HTR-8/SVneo (cell line): ENCODE measurements around the gene LIN28A.

Experiments used
- DNase-seq: peaks from one replicate; pipeline ENCODE4 v3.0.0; 2011; ENCODE audit warnings: low spot score, mixed read lengths; ENCODE audit not compliant: insufficient read length
- FAIRE-seq: peaks from 2 replicates; lab custom pipeline; 2011; peaks lifted over from hg19 to GRCh38; lab: Jason Lieb, UNC

The LIN28A gene

DNA sequence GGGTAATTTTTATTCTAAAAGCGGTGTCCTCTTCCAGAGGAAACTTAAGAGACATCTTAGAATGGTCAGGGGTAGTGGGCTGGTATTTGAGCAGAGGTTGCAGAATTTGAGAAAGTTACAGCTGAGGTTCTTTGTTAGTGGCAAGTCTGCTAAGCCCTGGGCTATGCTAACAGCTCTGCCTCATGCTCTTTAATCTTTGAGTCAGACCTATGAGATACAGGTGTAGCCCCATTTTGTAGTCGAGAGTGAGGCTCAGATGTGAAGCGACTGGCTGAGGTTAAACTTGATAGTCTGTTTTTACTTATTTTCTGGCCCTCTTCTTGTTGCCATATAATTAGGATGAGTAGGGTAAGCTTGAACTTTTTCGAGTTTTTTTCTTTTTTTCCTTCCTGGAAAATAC, 66.3 kb downstream of the LIN28A start:
- DNase-seq (no peak), FAIRE-seq (no peak)

DNA sequence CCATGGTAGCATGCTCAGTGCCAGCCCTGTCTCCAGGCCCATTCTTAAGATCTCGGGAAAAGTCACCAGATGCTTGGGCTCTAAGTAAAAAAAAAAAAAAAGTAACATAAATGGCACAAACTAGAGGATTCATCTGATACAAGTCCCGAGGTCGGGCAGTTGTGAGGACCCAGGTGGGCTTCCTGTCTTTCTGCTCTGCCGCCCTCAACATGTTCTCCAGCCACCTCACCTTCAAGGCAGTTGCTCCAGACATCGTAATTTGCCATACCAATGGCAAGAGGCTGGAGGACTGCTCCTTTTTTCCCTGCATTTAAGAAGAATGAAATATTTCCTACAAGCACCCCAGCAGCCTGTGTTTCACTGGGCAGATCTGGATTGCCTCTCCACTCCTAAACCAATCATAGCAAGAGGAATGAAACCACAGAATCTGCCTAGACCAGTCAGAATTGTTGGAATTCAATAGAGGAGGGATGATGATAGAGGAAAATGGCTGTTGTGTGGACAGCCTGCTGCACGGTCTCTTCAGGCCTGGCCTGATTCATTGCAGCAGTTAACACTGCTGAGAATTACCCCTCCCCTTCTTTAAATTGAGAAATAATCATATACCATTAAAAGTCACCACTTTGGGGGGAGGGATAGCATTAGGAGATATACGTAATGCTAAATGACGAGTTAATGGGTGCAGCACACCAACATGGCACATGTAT, 67.0 kb downstream of the LIN28A start:
- FAIRE-seq (no peak), DNase-seq (no peak)

DNA sequence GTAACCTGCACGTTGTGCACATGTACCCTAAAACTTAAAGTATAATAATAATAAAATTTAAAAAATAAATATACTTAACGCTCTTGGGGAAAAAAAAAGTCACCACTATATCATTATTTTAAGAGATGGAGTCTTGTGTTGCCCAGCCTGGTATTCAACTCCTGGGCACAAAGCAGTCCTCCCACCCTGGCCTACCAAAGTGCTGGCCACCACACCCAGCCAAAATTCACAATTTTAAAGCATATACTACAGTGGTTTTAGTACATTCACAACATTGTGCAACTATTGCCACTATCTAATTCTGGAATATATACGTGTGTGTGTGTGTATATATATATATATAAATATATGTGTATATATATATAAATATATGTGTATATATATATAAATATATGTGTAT, 67.5 kb downstream of the LIN28A start:
- FAIRE-seq (no peak), DNase-seq (no peak)

DNA sequence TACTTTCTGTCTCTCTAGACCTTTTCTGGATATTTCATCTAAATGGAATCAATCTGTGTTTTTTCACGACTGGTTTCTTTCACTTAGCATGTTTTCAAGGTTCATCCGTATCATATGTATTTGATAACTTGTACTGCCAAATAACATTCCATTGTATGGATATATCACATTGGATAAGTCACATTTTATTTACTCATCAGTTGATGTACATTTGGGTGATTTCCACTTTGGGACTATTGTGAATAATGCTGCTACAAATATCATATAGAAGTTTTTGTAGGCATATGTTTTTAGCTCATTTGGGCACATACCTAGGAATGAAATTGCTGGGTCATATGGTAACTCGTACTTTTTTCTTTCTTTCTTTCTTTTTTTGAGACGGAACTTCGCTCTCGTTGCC, 68.4 kb downstream of the LIN28A start:
- DNase-seq = no peak
- FAIRE-seq = no peak
